Measurements from ENCODE around the gene CDH23. TPM values are rescaled to one million over a fixed set of nuclear protein-coding genes. Genes with fewer than 3 reads are reported as not detected.
"Not testable (repeated sequence)": the region's sequence is repeated elsewhere in the genome, so short reads cannot be mapped to it uniquely, and the experiment has no call there.

The CDH23 gene
- total RNA-seq, 1 experiment from 2014 or later, result 7.8 TPM

GRCh38 chr10:71599518-71599917 lies 202.8 kb downstream of the CDH23 start:
- ChIA-PET POLR2A (ENCODE audit: unreplicated experiment) (no interaction called here), CTCF (no interaction called here)
- no TSS peak for BruUV-seq (replicated peaks)
- Histone ChIP-seq H2AFZ (no peak overlapping the region), H3K4me2 (no peak overlapping the region), H3K9me2 (ENCODE audit: insufficient read depth) (no peaks in the 10 kb centered on the region), H3K27me3 (ENCODE audit: insufficient read depth, low read depth) (no peaks in the 10 kb centered on the region), H4K20me1 (ENCODE audit: insufficient read depth) (no peaks in the 10 kb centered on the region), H3K4me1 (replicated peaks; ENCODE audit: insufficient read depth) (peaks cover 4% of the 10 kb centered on the region), H3K79me2 (ENCODE audit: low read depth) (no peaks in the 10 kb centered on the region), H3K4me3 (no peak overlapping the region), H3F3A (ENCODE audit: insufficient read depth, low read depth) (peaks cover 7% of the 10 kb centered on the region; the same call in 1 of the 2 replicates), H3K36me3 (ENCODE audit: low read depth) (no peaks in the 10 kb centered on the region), H3K9me3 (ENCODE audit: insufficient read depth, low read depth) (no peaks in the 10 kb centered on the region), H3K27ac (no peak overlapping the region)
- TF ChIP-seq CTCF (conservative IDR thresholded peaks at IDR 0.05) (no peak), EZH2 (IDR thresholded peaks at IDR 0.05; ENCODE audit: low read depth) (no peak)
- intact Hi-C loops (cut with micrococcal nuclease; ENCODE audit: unreplicated experiment), result no loop called here
- DNase-seq, result no peak

GRCh38 chr10:71600242-71600641 lies 203.5 kb downstream of the CDH23 start:
- H2AFZ ChIP-seq; BruUV-seq (replicated peaks); H3K4me3 ChIP-seq; H3K79me2 ChIP-seq (ENCODE audit: low read depth); H3K27ac ChIP-seq; H4K20me1 ChIP-seq (ENCODE audit: insufficient read depth); H3K9me3 ChIP-seq (ENCODE audit: insufficient read depth, low read depth); intact Hi-C loops (cut with micrococcal nuclease; ENCODE audit: unreplicated experiment); H3K9me2 ChIP-seq (ENCODE audit: insufficient read depth); H3K4me2 ChIP-seq; H3K36me3 ChIP-seq (ENCODE audit: low read depth); H3K27me3 ChIP-seq (ENCODE audit: insufficient read depth, low read depth); DNase-seq: not testable (repeated sequence)
- Histone ChIP-seq H3K4me1 (replicated peaks; ENCODE audit: insufficient read depth) (peaks cover 11% of the 10 kb centered on the region), H3F3A (ENCODE audit: insufficient read depth, low read depth) (peaks cover 15% of the 10 kb centered on the region; the same call in 1 of the 2 replicates)
- CTCF ChIA-PET, result interaction anchor here (0.7 kb wide), 1 partner anchor 696 kb away, joined by 11 read pairs; no protein-coding TSS in a partner anchor
- POLR2A ChIA-PET (ENCODE audit: unreplicated experiment), result interaction anchor here (0.5 kb wide), 1 partner anchor 85 kb away, joined by 3 read pairs; no protein-coding TSS in a partner anchor

- H3K4me2 ChIP-seq, result no peak overlapping the region
- BruUV-seq (replicated peaks), result no TSS peak
- TF ChIP-seq CTCF (conservative IDR thresholded peaks at IDR 0.05), result no peak
- no peak for TF ChIP-seq EZH2 (IDR thresholded peaks at IDR 0.05; ENCODE audit: low read depth)
- no peaks in the 10 kb centered on the region for H3K36me3 ChIP-seq (ENCODE audit: low read depth)
- no peaks in the 10 kb centered on the region for H3K9me3 ChIP-seq (ENCODE audit: insufficient read depth, low read depth)
- H3K79me2 ChIP-seq (ENCODE audit: low read depth), result no peaks in the 10 kb centered on the region
- CTCF ChIA-PET, result interaction anchor here (0.7 kb wide), 1 partner anchor 697 kb away, joined by 11 read pairs; no protein-coding TSS in a partner anchor
- peaks cover 21% of the 10 kb centered on the region; the same call in 1 of the 2 replicates for H3F3A ChIP-seq (ENCODE audit: insufficient read depth, low read depth)
- H3K27ac ChIP-seq, result no peak overlapping the region
- POLR2A ChIA-PET (ENCODE audit: unreplicated experiment), result interaction anchor here (0.5 kb wide), 1 partner anchor 85 kb away, joined by 3 read pairs; no protein-coding TSS in a partner anchor
- H3K4me1 ChIP-seq (replicated peaks; ENCODE audit: insufficient read depth), result peaks cover 17% of the 10 kb centered on the region
- DNase-seq, result no peak
- intact Hi-C loops (cut with micrococcal nuclease; ENCODE audit: unreplicated experiment), result no loop called here
- no peaks in the 10 kb centered on the region for H4K20me1 ChIP-seq (ENCODE audit: insufficient read depth)
- no peaks in the 10 kb centered on the region for H3K27me3 ChIP-seq (ENCODE audit: insufficient read depth, low read depth)
- H3K4me3 ChIP-seq, result no peak overlapping the region
- H3K9me2 ChIP-seq (ENCODE audit: insufficient read depth), result no peaks in the 10 kb centered on the region
- no peak overlapping the region for H2AFZ ChIP-seq
These were observed 204.1 kb downstream of the CDH23 start for GRCh38 chr10:71600849-71601248.

GRCh38 chr10:71601273-71601672 lies 204.6 kb downstream of the CDH23 start:
- H3K27me3 ChIP-seq (ENCODE audit: insufficient read depth, low read depth), result no peaks in the 10 kb centered on the region
- no peak overlapping the region for H3K4me2 ChIP-seq
- H3K9me3 ChIP-seq (ENCODE audit: insufficient read depth, low read depth), result no peaks in the 10 kb centered on the region
- peaks cover 23% of the 10 kb centered on the region; the same call in 1 of the 2 replicates for H3F3A ChIP-seq (ENCODE audit: insufficient read depth, low read depth)
- H3K27ac ChIP-seq, result no peak overlapping the region
- no peaks in the 10 kb centered on the region for H3K36me3 ChIP-seq (ENCODE audit: low read depth)
- no peak overlapping the region for H2AFZ ChIP-seq
- H3K4me1 ChIP-seq (replicated peaks; ENCODE audit: insufficient read depth), result peaks cover 20% of the 10 kb centered on the region
- intact Hi-C loops (cut with micrococcal nuclease; ENCODE audit: unreplicated experiment), result no loop called here
- ChIA-PET POLR2A (ENCODE audit: unreplicated experiment) (no interaction called here), CTCF (no interaction called here)
- no TSS peak for BruUV-seq (replicated peaks)
- no peak overlapping the region for H3K4me3 ChIP-seq
- H4K20me1 ChIP-seq (ENCODE audit: insufficient read depth), result no peaks in the 10 kb centered on the region
- H3K9me2 ChIP-seq (ENCODE audit: insufficient read depth), result no peaks in the 10 kb centered on the region
- DNase-seq, result no peak
- TF ChIP-seq EZH2 (IDR thresholded peaks at IDR 0.05; ENCODE audit: low read depth), result no peak
- no peak for TF ChIP-seq CTCF (conservative IDR thresholded peaks at IDR 0.05)
- H3K79me2 ChIP-seq (ENCODE audit: low read depth), result no peaks in the 10 kb centered on the region
